HG03558 (cell line): ENCODE data around the gene SLC37A1.

ENCODE experiments used
- ATAC-seq: cut with Tn5 transposase; IDR thresholded peaks from one replicate; pipeline ENCODE4 v1.9.1; 2021; ENCODE audit warnings: moderate number of reproducible peaks; ENCODE audit not compliant: unreplicated experiment; ENCODE audit errors: extremely low read depth

Gene SLC37A1

GRCh38 chr21:42568866-42569731 lies 55.4 kb downstream of the SLC37A1 start:
- ATAC-seq = no peak

- ATAC-seq = no peak
These were observed 56.2 kb downstream of the SLC37A1 start for GRCh38 chr21:42569732-42570301.

DNA sequence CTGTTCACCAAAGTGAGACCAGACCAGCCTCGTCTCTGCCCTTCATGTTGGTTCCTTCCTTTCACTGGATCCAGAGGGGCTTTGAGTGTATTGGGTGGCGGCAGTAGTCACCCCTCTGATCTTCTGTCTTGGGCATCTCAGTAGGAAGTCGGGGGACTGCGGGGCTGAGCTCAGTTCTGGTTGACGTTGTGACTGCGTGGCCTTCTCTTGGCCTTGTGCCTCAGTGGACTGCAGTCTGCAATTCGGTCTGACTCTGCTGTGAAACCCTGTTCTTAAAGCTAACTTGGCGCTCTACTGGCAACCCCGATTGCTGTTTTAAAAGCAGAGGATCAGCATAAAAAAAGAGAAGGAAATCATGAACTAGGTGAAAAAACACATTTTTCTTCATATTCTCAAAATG lies 56.7 kb downstream of the SLC37A1 start:
- no peak for ATAC-seq

DNA sequence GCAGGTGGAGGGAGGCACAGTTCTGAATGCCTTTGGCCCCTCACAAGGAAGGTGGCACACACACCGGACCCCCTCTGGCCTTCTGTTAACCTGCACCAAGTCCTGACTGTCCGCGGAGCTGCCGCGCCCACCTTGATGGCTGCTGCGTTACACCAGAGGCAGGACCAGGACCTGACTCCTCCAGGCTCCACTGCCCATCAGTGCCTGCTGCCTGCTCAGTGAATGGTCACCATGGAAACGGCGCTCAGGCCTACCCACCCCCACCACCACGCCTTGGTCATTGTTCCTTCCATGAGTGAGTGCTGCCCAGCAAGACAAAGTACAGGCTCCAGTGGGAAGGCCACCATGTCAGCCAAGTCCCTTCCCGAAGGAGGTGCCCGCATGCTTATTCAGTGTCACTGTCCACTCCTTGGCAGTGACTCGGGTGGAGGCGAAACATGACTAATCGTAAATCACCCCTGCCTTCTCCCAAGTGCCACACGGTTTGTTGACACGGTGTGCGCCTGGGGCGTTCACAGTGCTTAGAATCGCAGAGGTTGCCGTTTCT lies 57.3 kb downstream of the SLC37A1 start:
- no peak for ATAC-seq

GRCh38 chr21:42571391-42572150 lies 57.9 kb downstream of the SLC37A1 start:
- ATAC-seq = no peak

- ATAC-seq = no peak
These were observed 59.3 kb downstream of the SLC37A1 start for GRCh38 chr21:42572906-42573495.

DNA sequence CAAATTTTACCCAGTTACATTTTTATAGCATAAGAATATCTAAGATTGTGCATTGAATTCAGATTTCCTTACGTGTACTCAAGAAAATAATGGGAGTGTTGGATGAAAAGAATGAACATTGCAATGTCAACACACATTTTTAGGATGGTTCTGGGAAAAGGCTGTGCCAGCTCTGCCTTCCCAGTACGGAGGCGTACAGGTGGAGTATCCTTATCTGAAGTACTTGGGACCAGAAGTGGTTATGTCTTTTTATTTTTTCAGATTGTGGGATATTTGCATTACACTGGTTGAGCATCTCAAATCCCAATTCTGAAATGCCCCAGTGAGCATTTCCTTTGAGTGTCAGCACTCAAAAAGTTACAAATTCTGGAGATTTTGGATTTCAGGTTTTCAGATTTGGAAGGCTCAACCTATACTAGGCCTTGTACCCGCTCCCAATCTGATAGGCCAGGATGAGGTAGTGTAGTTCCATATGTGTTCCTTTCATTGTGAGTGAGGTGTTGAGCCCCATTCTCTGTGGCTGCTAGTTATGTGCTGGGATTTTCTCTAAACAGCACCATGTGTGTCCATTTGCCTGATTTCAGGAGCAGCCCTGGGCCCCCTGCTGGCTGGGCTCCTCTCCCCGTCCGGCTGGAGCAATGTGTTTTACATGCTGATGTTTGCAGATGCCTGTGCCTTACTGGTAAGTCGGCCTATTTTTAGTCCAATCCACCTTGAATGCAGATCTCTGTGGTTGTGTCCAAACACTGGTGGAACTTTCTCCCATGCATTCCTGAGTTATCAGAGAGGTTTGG lies 60.8 kb downstream of the SLC37A1 start:
- no peak for ATAC-seq

DNA sequence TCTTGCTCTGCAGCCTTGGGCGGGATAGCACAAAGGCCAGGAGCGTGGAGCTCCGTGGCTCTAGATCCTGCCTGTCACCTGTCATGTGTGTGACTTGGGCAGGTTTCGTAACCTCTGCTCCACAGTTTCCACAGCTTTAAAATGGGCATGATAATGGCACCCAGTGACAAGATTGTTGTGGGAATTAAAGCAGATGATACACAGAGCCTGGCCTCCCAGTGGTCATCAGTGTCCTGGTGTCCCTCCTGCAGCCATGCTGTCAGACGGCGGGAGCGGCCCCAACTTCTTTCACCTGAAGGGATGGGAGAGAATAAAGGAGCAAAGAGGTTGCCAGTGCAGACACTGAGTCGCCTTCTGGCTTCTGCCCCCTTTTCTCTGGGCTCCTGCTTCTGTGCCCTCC lies 61.5 kb downstream of the SLC37A1 start:
- ATAC-seq = no peak

DNA sequence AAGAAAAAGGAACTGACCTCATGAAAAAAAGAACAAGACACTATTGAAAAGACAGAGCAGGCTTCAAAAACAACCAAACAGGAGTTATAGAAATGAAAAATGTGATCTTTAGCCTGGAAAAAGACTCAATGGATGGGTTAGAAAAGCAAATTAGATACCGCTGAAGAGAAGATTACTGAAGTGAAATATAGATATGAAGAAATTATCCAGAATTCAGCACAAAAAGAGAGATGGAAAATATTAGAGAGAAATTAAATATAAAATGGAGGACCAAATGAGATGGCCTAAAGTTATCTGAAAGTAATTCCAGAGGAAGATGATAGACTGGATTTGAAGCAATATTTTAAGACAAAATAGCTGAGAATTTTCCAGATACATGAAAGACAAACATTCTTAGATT lies 63.0 kb downstream of the SLC37A1 start:
- ATAC-seq = no peak

- ATAC-seq = no peak
These were observed 64.4 kb downstream of the SLC37A1 start for GRCh38 chr21:42578034-42578433.

DNA sequence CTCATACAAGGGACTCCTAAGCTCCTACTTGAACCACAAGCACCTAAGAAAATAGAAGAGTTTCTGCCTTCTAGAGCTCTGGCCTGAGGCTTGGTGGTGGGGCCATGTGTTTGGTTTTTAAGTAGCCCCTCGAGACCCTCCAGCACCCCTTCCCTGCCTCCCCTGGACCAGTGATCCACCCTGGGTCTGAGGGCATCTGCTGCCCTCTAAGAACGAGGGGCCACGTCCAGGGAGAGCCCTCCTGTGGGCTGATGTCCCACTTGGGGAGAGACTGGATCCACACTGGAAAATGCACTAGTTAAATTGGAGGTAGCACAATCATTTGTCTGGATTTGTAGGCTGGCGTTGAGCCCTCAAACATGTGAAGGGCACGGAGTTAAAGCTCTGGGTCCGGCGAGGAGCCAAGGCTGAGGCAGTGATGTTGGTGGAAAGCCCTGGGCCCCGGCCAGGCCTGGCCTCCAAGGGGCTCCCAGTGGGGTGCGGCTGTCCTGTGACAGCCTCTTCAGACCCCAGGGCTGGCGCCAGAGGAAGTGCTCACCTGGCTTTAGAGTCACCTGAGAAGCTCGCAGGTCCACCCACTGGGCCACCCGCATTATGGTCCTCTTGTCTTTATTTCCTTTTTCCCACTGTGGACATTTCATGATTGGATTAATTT lies 65.2 kb downstream of the SLC37A1 start:
- no peak for ATAC-seq

DNA sequence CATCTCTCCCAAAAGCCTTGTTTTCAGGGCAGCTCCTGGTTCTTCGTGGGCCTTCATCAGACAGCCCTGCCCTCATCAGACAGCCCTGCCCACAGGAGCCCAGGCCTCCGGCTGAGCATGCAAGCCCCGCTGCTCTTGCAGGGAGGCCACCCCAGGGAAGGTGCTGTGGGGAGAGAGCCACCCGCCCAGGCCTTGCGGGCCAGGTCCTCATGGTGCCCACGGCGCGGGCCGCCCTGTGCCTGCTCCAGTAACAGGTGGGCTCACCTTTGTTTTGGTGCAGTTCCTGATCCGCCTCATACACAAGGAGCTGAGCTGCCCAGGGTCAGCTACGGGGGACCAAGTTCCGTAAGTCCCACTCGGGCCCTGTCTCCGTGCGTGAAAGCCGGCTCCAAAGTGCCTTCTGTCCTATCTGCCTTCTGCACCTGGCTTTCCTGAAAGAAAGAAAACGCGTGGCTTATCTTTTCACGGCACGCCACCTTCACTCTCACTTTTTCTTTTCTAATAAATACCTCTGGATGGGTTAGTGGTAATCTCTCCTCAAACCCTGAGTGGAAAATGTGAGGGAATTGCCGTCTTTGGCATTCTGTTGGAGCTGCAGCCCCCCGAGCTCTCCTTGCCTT lies 65.9 kb downstream of the SLC37A1 start:
- ATAC-seq = no peak

- no peak for ATAC-seq
These were observed 66.6 kb downstream of the SLC37A1 start for GRCh38 chr21:42580076-42580792.

- no peak for ATAC-seq
These were observed 67.2 kb downstream of the SLC37A1 start for GRCh38 chr21:42580793-42581321.

DNA sequence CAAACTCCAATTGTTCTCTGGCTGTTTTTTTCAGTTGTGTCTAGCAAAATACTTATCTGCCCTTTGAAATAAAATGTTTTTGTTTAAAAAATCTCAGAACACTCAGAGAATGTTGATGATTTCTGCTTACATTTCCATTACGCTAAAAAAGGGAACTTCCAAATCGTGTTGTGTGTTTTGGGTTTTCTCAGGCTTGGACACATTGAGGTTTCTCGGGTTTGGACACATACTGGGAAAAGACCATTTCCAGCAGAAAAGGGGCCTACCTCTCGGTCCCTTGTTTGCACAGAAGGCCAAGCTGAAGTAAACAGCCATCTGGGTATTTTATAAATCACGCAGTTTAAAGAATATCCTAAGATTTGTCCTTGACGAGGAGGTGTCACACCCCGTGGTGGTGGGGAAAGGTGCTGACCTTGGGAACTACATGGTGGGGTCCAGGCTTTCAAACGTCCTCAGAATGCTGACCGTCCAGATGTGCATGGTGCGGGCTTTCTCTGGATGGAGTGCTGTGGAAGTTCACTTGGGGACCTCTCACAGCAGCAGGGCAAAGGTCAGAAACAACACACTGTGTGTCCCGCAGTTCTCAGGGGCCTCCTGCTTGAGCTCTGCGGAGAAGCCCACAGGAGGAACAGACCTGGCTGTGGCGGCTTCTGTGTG lies 67.8 kb downstream of the SLC37A1 start:
- no peak for ATAC-seq

GRCh38 chr21:42581993-42582786 lies 68.5 kb downstream of the SLC37A1 start:
- no peak for ATAC-seq
